ENCODE data around the gene PCCA.

The PCCA gene

GRCh38 chr13:100533588-100534041 is 444.7 kb downstream of the PCCA start:
- peak; percentile 28 to 53 for DNase-seq

DNA sequence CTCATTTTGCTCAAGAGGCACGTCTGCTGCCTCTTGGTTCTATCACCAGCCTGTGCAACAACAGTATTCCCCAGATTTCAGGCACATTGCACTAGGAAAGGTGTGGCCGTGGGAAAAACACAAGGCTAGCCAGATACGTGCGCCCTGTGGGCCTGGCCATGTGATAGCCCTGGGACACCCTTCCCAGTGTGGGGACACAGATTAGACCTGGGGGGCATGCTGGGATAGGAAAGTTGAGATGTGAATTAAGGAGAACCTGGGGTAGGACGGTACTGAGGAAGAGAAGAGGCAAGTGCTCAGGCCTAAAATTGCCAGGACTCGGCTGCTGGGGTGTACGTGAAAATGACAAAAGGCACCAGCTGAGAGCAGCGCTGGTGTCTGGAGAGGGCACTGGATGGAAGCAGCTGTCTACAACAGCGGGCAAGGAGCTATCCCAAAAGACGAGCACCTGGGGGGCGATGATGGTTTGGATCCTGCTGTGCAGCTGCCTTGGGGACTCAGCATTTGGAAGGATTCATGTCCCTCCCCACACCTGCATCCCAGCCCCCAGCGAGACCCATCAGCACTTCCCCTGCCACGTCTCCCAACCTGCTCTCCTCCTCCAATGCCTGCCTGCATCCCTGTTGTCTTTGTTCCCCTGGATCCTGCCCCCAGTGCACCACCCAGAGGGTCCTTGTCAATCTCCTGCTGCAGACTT is 445.4 kb downstream of the PCCA start:
- DNase-seq: no peak

- no peak for DNase-seq
Observed at GRCh38 chr13:100534911-100535310, 446.0 kb downstream of the PCCA start.

DNA sequence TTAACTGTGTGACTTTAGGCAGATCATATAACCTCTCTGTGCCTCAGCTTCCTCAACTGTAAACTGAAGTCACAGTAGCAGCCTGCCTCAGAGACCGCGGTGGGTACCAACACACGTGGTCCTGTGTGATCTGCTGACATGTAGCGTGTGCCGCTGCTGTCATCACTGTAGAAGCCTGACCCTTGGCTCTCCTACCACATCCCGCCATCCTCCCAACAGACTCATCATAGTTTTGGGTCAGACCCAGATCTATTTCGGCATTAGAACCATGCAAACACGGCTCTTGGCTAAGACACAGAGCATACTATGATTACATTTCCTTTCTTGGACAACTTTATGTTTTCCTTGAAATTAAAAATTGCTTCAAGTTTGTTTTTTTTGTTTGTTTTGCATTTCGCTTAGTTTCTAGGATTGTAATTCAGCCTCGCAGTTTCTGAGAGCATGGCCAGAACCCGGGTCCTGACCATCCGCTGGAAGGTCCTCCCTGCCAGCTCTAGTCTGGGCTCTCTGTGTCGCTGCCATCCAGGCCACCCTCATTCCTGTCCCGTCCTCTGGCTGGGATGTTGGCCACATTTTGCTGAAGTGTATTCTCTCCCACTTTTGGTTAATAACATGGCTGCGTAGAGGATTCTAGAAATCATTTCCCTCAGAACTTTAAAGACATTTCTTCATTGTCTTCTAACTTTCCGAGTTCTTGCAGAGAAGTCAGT is 446.7 kb downstream of the PCCA start:
- DNase-seq: no peak

GRCh38 chr13:100536643-100537180 is 447.8 kb downstream of the PCCA start:
- no peak for DNase-seq

- DNase-seq: no peak
Observed at GRCh38 chr13:100537486-100537885, 448.6 kb downstream of the PCCA start.

GRCh38 chr13:100537951-100538462 is 449.1 kb downstream of the PCCA start:
- DNase-seq: no peak

DNA sequence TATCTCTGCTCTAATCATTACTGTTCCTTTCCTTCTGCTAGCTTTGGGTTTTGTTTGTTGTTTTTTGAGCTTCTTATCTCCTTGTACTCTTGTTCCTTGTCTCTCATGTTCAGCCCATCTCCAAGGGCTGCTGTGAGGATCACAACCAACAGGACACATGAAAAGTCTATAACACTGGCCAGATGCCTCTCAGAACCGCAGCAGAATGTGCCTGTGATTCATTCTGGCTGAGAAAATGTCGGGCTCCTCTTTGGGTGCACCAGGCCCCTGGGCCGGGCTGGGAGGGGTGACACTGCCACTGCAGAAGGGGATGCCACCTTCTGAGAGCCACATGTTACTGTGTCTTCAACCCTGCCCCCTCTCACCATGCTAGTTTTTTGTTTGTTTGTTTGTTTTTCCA is 451.7 kb downstream of the PCCA start:
- DNase-seq: no peak

- DNase-seq: no peak
Observed at GRCh38 chr13:100541897-100542825, 453.3 kb downstream of the PCCA start.

- DNase-seq: peak in 1 of 2 experiments; percentile 32
Observed at GRCh38 chr13:100542826-100543156, 453.9 kb downstream of the PCCA start.

GRCh38 chr13:100543872-100544602 is 455.1 kb downstream of the PCCA start:
- no peak for DNase-seq

DNA sequence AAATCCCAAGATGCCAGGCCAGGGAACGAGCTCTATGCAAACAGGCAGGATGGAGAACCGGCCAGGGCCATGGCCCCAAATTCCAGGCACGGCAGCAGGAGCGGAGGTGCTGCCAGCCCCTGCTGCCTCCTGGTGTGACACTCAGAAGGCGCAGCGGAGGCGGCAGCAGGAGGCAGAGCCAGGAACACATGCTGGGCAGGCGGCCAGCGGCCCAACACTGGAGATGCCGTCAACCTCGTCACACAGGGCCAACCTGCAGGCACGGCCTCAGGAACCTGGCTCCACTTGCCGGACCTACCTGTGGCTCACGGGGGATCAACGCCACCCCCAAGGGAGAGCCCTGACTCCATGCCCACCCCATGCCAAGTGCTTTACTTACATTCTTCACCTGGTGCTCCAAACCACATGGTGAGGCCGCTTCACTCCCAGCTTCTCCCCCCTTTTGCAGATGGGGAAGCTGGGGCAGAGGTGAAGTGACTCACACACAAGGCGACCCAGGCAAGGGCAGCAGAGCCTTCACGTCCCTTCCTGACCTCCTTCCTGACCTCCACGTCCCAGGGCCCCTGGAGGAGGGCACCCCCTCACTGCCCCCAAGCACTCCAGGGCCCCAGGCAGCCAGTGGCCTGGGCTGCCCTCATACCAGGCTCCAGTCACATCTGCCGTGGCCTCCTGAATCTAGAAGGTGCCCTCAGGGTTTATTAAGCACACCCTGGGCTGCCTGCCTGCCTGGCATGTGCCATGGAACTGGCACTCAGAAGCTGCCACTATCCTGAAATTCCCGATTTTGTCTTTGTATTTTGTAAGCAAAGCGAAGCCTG is 456.2 kb downstream of the PCCA start:
- DNase-seq: no peak

DNA sequence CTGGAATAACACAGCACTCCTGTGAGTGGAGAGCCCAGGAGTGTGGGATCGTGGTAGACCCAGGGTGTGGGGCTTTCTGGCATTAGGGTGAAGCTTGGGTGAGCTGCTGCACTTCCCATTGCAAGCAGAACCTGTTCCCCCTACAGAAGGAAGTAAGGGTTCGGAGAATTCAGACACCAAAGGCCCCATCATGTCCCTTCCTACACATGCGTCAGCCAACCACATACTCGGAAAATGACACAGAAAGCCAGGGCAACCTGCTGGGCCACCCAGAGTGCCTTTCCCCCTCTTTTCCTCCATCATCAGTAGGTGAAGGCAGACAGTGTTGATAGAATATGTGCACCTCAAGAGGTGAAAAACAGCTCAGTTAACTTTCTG is 456.8 kb downstream of the PCCA start:
- no peak for DNase-seq

- no peak for DNase-seq
Observed at GRCh38 chr13:100546713-100547405, 458.0 kb downstream of the PCCA start.

DNA sequence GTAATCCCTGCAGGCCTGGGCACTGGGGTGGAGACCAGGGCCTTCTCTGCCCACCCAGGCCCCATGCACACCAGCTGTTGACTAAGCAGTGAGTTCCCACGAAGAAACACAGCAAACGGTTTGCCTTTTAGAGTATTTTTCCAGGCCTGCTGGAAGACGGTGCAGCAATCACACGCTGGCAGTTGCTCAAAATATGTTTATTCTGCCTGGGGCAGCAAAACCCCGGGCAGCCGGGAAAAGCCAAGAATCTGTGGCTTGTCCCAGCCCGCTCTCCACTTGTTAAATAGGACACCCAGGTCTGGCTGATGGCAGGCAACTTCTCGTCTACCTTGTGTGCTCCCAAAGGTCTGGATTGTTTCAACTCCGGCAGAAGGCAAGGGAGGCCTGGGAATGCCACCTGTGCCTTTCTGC is 458.9 kb downstream of the PCCA start:
- no peak for DNase-seq

- DNase-seq: no peak
Observed at GRCh38 chr13:100549316-100549715, 460.4 kb downstream of the PCCA start.

DNA sequence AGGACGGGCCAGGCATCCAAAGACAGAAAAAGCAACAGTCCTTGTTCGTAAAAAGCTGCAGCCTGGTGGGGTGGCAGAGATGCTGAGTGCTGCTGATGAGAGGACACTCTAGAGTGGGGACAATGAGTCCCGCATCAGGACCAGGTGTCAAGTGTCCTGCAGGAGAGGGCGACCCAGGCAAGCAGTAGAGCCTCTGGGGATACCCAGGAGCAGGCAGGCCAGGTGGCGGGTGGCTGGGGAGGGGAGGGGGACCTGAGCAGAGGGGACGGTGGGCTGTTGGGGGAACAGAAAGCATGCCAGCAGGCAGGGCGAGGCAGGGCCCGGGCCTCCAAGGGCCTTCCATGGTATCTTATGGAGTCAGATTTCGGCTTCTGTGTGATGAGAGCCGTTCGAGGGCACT is 463.9 kb downstream of the PCCA start:
- no peak for DNase-seq

GRCh38 chr13:100559886-100560285 is 471.0 kb downstream of the PCCA start:
- no peak for DNase-seq

DNA sequence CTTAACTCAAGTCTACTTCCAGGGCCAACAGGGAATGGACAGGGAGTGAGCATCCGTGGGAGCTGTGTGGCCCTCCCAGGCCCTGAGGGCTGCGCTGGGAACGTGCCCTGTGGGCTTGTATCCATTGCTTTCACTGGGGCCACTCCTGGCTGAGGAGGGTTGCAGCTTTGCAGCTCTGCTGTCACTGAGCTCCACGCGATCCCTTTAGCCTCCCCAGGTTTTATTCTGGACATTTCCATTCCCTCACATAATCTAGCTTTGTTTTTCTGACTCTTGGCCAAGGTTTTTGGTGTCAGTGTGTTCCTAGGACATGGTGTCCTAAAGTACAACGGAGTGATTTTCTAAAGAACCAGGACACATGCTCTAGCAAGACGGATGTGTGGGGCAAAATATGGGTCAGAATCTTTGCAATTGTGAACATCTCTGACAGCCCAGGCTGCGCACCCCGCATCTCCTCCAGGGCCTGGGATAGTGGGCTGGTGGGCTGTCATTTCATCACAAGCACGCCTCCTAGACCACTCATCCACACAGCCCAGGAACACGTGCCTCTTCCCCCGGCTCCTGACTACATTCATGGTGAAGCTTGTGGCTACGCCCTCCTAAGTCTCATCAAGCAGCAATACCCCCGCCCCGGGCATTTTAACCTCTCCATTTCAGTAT is 471.7 kb downstream of the PCCA start:
- DNase-seq: no peak

DNA sequence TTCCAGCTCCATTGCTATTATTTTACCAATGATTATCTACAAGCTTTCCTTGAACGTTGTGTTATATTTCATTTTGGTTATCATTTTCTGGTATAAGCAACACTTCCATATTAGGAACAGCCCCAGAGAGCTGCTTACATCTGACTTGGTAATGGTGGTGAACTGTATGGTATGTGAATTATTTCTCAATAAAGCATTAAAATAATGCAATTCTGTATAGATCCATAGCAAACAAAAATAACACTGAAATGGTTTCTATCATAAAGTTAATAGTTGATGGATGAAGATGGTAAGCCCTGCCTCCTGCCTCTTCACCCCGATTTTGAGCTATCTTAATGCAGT is 472.2 kb downstream of the PCCA start:
- DNase-seq: no peak

Data from NCI-H187 (cell line).